Body of pancreas (tissue), 4 donors: ENCODE data around the gene VWA5A.

Source experiments
- POLR2A ChIP-seq, 3 donors: fragments of 450-650 bp; IDR thresholded peaks; one replicate each; pipeline ENCODE4 v1.6.1; 2016; ENCODE audit warnings: antibody characterized with exemption in 3 of 3, mild to moderate bottlenecking in 2 of 3
- TF ChIP-seq, protein P1 (sequence below), 7 experiments: fragments of 450-650 bp in 4 of 7; fragments of 200-600 bp in 3 of 7; sonication (generic) in 3 of 7; IDR thresholded peaks; one replicate each; pipeline ENCODE4 v1.5.1; 2016 to 2019; ENCODE audit warnings: antibody characterized with exemption in 7 of 7

DNA sequence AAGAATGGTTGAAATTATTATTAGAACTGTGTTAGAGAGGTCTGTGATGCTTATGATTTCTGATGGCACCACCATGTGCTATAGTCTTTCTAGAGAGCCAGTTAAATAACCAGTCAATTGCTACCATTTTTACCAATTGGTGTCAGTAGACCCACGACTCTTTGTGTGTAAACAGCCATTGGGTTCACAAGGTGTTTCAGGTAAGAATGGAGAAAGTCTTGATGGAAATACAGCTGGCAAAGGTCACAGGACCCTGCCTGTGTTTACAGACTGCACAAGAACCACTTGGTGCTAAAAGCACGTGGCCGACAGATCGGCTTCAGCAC lies 43.7 kb upstream of the VWA5A start:
- TF ChIP-seq, protein P1, sequence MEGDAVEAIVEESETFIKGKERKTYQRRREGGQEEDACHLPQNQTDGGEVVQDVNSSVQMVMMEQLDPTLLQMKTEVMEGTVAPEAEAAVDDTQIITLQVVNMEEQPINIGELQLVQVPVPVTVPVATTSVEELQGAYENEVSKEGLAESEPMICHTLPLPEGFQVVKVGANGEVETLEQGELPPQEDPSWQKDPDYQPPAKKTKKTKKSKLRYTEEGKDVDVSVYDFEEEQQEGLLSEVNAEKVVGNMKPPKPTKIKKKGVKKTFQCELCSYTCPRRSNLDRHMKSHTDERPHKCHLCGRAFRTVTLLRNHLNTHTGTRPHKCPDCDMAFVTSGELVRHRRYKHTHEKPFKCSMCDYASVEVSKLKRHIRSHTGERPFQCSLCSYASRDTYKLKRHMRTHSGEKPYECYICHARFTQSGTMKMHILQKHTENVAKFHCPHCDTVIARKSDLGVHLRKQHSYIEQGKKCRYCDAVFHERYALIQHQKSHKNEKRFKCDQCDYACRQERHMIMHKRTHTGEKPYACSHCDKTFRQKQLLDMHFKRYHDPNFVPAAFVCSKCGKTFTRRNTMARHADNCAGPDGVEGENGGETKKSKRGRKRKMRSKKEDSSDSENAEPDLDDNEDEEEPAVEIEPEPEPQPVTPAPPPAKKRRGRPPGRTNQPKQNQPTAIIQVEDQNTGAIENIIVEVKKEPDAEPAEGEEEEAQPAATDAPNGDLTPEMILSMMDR (IDR thresholded peaks at IDR 0.05) = no peak
- TF ChIP-seq POLR2A (IDR thresholded peaks at IDR 0.05) = no peak
